CD4-positive, alpha-beta T cell (primary cell): ENCODE results near the gene SETD4. TPM values are rescaled to one million over a fixed set of nuclear protein-coding genes. Genes with fewer than 3 reads are reported as not detected.

Experiments used
- ATAC-seq: fragments of 200-7000 bp; cut with Tn5 transposase; one replicate; pipeline ENCODE4 v1.10.0; 2022; ENCODE audit warnings: mild to moderate bottlenecking; ENCODE audit not compliant: poor library complexity
- CTCF ChIA-PET: fragments of 350-600 bp; sonication (Branson Sonifier 250); formaldehyde crosslinking; loops from one replicate; lab custom pipeline; 2021; ENCODE audit warnings: antibody characterized with exemption, inconsistent platforms; lab: Charles Lee
- POLR2A ChIA-PET: fragments of 350-600 bp; sonication (Branson Sonifier 250); formaldehyde crosslinking; loops from one replicate; lab custom pipeline; 2021; ENCODE audit warnings: antibody characterized with exemption, inconsistent platforms; lab: Charles Lee
- DNase-seq, 14 experiments: peaks; one replicate each; pipeline ENCODE4 v3.0.0-alpha.2; 2013 to 2020; ENCODE audit warnings: mixed read lengths in 2 of 14
- H3K27ac ChIP-seq, 2 donors: one replicate each; pipeline versions ENCODE4 v1.5.1 to v1.7.0; 2013; ENCODE audit warnings: low read length in 2 of 2, low read depth in 1 of 2, mild to moderate bottlenecking in 1 of 2
- H3K27me3 ChIP-seq, 2 experiments: 1 replicate in 1 of 2; 2 replicates in 1 of 2; pipeline versions ENCODE4 v1.6.1 to v1.7.0; 2013; ENCODE audit warnings: low read length in 2 of 2, control low read depth in 1 of 2, mild to moderate bottlenecking in 1 of 2, moderate library complexity in 1 of 2; ENCODE audit not compliant: insufficient read depth in 2 of 2, control insufficient read depth in 1 of 2
- H3K36me3 ChIP-seq: one replicate; pipeline ENCODE4 v1.6.1; 2013; ENCODE audit warnings: low read length, control low read depth; ENCODE audit not compliant: insufficient read depth
- H3K4me1 ChIP-seq: one replicate; pipeline ENCODE4 v1.6.1; 2013; ENCODE audit warnings: low read length, control low read depth; ENCODE audit not compliant: insufficient read depth
- H3K4me3 ChIP-seq: one replicate; pipeline ENCODE4 v1.5.1; 2013; ENCODE audit warnings: mild to moderate bottlenecking, low read length, moderate library complexity
- H3K9me3 ChIP-seq, 2 experiments: 1 replicate in 1 of 2; 2 replicates in 1 of 2; pipeline versions ENCODE4 v1.6.1 to v1.7.0; 2013; ENCODE audit warnings: low read length in 2 of 2, mild to moderate bottlenecking in 2 of 2, control low read depth in 1 of 2, moderate library complexity in 1 of 2; ENCODE audit not compliant: control insufficient read depth in 1 of 2, insufficient read depth in 1 of 2
- H3K27ac Mint-ChIP-seq: one replicate; pipeline ENCODE4 v1.8.0; 2020; ENCODE audit warnings: mixed read lengths
- H3K27me3 Mint-ChIP-seq: one replicate; pipeline ENCODE4 v1.8.0; 2021; ENCODE audit warnings: mixed read lengths
- H3K36me3 Mint-ChIP-seq: one replicate; pipeline ENCODE4 v1.8.0; 2021; ENCODE audit warnings: low read depth, mixed read lengths
- H3K4me1 Mint-ChIP-seq: one replicate; pipeline ENCODE4 v1.8.0; 2021; ENCODE audit warnings: low read depth, mixed read lengths
- H3K4me3 Mint-ChIP-seq: one replicate; pipeline ENCODE4 v1.8.0; 2020; ENCODE audit warnings: mild to moderate bottlenecking, mixed read lengths
- H3K9me3 Mint-ChIP-seq: one replicate; pipeline ENCODE4 v1.8.0; 2020; ENCODE audit warnings: mixed read lengths
- intact Hi-C, 2 experiments: fragments of 100-400 bp; cut with DNase I in 1 of 2; cut with micrococcal nuclease in 1 of 2; formaldehyde crosslinking; loops; one replicate each; pipeline versions ENCODE4 v1.15.1 to v1.9.0; 2023 to 2025; cut with DNase I, micrococcal nuclease
- total RNA-seq, 174 experiments: library from RNA in 2 of 174; stranded (reverse) in 2 of 174; gene quantifications; one replicate each; pipeline ENCODE4 v1.2.3 and lab custom pipeline; 2021 to 2026
- TF ChIP-seq, protein P1 (sequence below): fragments of 200-600 bp; IDR thresholded peaks from one replicate; pipeline ENCODE4 v1.8.0; 2022; ENCODE audit warnings: antibody characterized with exemption, mild to moderate bottlenecking

Gene SETD4
- total RNA-seq, 2 experiments from 2014 or later = 10.8 to 12.3 TPM

DNA sequence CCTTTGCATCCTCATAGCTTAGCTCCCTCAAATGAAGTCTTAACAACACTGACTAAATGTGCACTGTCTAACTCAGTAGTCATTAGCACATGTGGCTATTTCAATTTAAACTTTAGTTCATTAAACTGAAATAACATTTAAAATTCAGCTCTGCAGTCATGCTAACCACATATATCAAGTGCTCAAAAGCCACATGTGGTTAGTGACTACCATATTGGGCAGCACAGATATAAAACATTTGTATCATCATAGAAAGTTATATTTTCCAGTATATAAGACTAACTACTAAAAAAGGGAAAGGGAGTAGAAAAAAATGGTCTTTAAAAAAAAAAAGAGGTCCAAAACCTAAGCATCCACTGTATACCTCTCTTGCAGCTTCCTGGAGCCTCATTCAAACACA is 64.1 kb downstream of the SETD4 start:
- H3K27me3 Mint-ChIP-seq = peaks cover 49% of the 10 kb centered on the region
- peaks cover 19% of the 10 kb centered on the region for H3K4me1 Mint-ChIP-seq
- POLR2A ChIA-PET = no interaction called here
- Histone ChIP-seq H3K27ac (no peak overlapping the region), H3K4me1 (peaks cover 2% of the 10 kb centered on the region), H3K36me3 (no peaks in the 10 kb centered on the region), H3K9me3 (no peaks in the 10 kb centered on the region), H3K4me3 (no peak overlapping the region), H3K27me3 (peaks cover 8 to 24% of the 10 kb centered on the region in 2 experiments)
- no peaks in the 10 kb centered on the region for H3K9me3 Mint-ChIP-seq
- H3K4me3 Mint-ChIP-seq = no peak overlapping the region
- TF ChIP-seq, protein P1, sequence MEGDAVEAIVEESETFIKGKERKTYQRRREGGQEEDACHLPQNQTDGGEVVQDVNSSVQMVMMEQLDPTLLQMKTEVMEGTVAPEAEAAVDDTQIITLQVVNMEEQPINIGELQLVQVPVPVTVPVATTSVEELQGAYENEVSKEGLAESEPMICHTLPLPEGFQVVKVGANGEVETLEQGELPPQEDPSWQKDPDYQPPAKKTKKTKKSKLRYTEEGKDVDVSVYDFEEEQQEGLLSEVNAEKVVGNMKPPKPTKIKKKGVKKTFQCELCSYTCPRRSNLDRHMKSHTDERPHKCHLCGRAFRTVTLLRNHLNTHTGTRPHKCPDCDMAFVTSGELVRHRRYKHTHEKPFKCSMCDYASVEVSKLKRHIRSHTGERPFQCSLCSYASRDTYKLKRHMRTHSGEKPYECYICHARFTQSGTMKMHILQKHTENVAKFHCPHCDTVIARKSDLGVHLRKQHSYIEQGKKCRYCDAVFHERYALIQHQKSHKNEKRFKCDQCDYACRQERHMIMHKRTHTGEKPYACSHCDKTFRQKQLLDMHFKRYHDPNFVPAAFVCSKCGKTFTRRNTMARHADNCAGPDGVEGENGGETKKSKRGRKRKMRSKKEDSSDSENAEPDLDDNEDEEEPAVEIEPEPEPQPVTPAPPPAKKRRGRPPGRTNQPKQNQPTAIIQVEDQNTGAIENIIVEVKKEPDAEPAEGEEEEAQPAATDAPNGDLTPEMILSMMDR = no peak
- DNase-seq (no peak), ATAC-seq (no peak)
- no peak overlapping the region for H3K27ac Mint-ChIP-seq
- CTCF ChIA-PET = no interaction called here
- no peaks in the 10 kb centered on the region for H3K36me3 Mint-ChIP-seq
- intact Hi-C loops = no loop called here

DNA sequence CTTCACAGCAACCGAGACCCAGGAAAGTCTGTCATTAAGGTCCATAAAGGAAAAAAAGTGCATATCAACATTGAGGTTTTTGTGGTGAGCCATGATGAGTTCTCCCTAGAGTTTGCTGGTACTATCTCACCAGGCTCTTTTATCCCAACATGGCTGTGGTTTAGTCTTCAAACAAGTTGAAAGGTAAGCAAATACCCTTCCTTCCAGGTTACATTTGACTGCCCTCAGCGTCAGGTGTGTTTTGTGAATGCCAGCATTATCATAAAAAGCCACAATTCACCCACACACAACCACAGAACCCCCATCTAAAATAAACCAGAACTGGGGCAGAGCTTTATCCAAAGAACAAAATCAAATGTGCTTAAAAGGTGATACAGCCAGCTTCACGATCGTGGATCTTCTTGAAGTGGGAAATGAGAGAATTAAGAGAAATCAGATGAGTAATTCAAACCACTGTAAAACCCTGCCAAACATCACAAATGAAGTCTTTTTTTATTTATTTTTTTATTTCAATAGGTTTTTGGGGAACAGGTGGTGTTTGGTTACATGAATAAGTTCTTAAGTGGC is 64.7 kb downstream of the SETD4 start:
- peaks cover 19% of the 10 kb centered on the region for H3K4me1 Mint-ChIP-seq
- no peak overlapping the region for H3K4me3 Mint-ChIP-seq
- H3K27ac Mint-ChIP-seq = no peak overlapping the region
- no peak overlapping the region for H3K4me3 ChIP-seq
- TF ChIP-seq, protein P1 = no peak
- H3K36me3 Mint-ChIP-seq = no peaks in the 10 kb centered on the region
- H3K27me3 Mint-ChIP-seq = peaks cover 43% of the 10 kb centered on the region
- intact Hi-C loops = no loop called here
- CTCF ChIA-PET = no interaction called here
- no peak for ATAC-seq
- no peak for DNase-seq
- POLR2A ChIA-PET = no interaction called here
- H3K27ac ChIP-seq = no peak overlapping the region
- H3K9me3 ChIP-seq = no peaks in the 10 kb centered on the region
- H3K9me3 Mint-ChIP-seq = no peaks in the 10 kb centered on the region
- peaks cover 2% of the 10 kb centered on the region for H3K4me1 ChIP-seq
- peaks cover 8 to 24% of the 10 kb centered on the region in 2 experiments for H3K27me3 ChIP-seq
- no peaks in the 10 kb centered on the region for H3K36me3 ChIP-seq

DNA sequence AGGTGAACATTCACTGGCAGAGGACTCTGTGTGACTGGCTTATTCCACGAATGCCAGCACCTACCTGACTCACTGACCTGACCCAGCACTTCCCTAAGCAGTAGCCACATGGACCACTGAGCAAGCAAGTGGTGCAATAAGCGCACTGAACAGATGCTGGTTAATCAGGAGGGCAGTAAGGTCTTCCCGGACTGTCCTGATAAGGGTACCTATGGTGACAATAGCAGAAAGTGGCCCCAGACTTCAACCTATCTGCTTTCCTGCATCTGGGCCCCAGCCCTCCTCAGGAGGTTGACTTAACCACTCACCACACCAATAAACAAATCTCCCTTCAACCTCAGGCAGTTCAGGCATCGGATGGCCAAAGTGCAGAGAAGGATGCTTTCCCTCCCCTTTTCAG is 65.7 kb downstream of the SETD4 start:
- Mint-ChIP-seq H3K4me1 (peaks cover 19% of the 10 kb centered on the region), H3K4me3 (no peak overlapping the region), H3K36me3 (no peaks in the 10 kb centered on the region), H3K27ac (no peak overlapping the region), H3K27me3 (peaks cover 42% of the 10 kb centered on the region), H3K9me3 (no peaks in the 10 kb centered on the region)
- intact Hi-C loops = no loop called here
- no peak for DNase-seq
- POLR2A ChIA-PET = no interaction called here
- TF ChIP-seq, protein P1 = no peak
- H3K27me3 ChIP-seq = peaks cover 8 to 23% of the 10 kb centered on the region in 2 experiments
- ATAC-seq = no peak
- H3K36me3 ChIP-seq = no peaks in the 10 kb centered on the region
- no peaks in the 10 kb centered on the region for H3K9me3 ChIP-seq
- CTCF ChIA-PET = no interaction called here
- peaks cover 2% of the 10 kb centered on the region for H3K4me1 ChIP-seq
- no peak overlapping the region for H3K27ac ChIP-seq
- H3K4me3 ChIP-seq = no peak overlapping the region
